ENCODE results near the gene NCKAP5.

The NCKAP5 gene

DNA sequence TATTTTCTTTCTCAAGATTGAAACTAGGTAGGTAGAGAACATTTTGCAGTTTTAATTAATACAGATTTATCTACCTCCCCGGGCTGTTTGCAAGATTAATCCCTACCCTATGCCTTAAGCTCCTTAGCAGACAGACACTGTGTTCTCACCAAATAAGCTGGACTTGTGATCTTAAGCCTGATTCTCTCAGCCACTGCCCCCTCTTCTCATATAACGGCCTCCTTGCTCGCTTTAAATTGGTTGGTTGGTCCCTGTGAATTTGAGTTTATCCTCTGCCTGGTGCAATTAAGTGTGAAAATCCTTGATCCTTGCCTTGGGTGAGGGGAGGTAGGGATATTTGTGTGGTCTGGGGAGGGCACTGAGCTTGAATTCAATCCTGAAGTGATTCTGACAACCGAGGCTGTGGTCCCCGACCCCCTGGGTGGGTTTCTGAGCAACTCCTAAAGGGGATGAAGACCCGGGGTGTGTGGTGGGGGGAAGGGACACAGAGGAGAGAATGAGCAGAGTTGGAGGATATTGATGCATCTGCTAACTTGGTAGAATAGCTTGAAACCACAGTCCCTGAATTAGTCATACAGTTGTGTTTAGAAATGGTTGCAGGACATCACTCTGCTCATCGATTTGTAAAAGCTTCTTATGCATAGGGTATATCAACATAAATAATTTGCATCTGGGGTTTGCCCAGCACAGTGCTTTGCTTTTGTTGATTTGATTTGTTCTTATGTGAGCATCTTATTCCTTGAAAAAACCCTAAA, 36.9 kb upstream of the NCKAP5 start:
- in situ Hi-C loops (cut with MboI; ENCODE audit: low pct_unique_long_range_greater_than_20kb, low sequenced_read_pairs, unreplicated experiment), result no loop called here
- DNase-seq (ENCODE audit: low spot score), result no peak
- TF ChIP-seq, protein P1, sequence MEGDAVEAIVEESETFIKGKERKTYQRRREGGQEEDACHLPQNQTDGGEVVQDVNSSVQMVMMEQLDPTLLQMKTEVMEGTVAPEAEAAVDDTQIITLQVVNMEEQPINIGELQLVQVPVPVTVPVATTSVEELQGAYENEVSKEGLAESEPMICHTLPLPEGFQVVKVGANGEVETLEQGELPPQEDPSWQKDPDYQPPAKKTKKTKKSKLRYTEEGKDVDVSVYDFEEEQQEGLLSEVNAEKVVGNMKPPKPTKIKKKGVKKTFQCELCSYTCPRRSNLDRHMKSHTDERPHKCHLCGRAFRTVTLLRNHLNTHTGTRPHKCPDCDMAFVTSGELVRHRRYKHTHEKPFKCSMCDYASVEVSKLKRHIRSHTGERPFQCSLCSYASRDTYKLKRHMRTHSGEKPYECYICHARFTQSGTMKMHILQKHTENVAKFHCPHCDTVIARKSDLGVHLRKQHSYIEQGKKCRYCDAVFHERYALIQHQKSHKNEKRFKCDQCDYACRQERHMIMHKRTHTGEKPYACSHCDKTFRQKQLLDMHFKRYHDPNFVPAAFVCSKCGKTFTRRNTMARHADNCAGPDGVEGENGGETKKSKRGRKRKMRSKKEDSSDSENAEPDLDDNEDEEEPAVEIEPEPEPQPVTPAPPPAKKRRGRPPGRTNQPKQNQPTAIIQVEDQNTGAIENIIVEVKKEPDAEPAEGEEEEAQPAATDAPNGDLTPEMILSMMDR (IDR thresholded peaks at IDR 0.05; ENCODE audit: extremely low read depth, insufficient read depth, missing control alignments), result no peak

DNA sequence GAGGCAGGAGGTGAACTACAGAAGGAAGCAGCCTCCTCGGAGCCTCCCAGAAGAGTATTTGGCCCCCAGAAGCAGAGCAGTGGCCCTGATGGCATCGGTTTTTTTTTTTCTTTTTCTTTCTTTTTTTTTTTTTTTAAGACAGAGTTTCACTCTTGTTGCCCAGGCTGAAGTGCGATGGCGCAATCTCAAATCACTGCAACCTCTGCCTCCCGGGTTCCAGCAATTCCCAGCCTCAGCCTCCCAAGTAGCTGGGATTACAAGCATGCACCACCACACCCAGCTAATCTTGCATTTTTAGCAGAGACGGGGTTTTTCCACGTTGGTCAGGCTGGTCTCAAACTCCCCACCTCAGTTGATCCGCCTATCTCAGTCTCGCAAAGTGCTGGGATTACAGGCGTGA, 34.8 kb upstream of the NCKAP5 start:
- no peak for DNase-seq (ENCODE audit: low spot score)
- TF ChIP-seq, protein P1 (IDR thresholded peaks at IDR 0.05; ENCODE audit: extremely low read depth, insufficient read depth, missing control alignments), result no peak
- in situ Hi-C loops (cut with MboI; ENCODE audit: low pct_unique_long_range_greater_than_20kb, low sequenced_read_pairs, unreplicated experiment), result no loop called here

DNA sequence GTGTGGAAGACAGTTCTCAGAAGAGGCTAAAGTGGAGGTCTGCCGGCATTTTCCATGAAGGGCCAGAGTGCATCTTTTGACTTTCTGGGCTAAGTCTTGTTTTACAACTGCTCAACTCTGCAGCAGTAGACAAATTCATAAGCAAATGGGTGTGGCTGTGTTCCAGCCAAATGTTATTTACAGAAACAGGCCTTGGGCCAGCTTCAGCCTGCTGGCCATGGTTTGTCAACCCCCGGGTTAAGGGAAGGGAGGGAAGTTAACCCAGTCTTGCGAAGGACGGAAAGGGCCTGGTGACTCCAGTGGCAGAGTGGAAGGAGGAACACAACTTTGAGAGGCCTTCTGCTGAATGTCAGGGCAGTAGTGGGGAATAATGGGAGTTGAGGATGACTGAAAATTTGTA, 34.3 kb upstream of the NCKAP5 start:
- DNase-seq (ENCODE audit: low spot score), result no peak
- TF ChIP-seq, protein P1 (IDR thresholded peaks at IDR 0.05; ENCODE audit: extremely low read depth, insufficient read depth, missing control alignments), result no peak
- in situ Hi-C loops (cut with MboI; ENCODE audit: low pct_unique_long_range_greater_than_20kb, low sequenced_read_pairs, unreplicated experiment), result no loop called here

DNA sequence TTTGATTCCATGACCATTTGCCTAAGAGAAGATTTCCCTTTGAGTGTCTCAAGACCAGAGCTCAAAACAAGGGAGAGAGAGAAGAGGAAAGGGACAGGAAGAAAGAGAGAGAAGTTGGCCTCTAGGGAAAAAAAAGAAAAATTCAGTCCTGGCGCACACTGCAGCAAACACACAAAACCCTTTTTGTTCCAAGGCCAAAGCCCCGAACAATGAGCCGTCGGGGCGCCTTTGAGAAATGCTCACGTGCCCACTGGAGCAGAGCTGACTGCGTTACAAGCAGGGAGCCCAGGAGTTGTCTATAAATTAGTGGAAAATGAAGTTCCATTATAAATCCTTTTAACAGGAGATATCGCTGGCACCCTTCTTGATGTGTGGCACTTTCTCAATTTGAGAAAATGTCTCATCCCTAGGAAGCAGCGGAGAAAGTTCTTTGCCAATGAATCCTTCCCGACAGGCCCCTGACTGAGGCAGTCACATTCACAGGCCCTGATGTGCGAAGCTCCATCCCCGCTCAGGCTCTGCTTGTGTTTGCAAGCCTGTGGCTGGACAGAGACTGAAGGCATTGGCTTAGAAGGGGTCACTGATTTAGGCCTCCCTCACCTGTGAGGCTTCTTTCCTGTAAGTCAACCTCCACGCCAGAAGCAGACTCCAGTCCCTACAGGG, 32.1 kb upstream of the NCKAP5 start:
- in situ Hi-C loops (cut with MboI; ENCODE audit: low pct_unique_long_range_greater_than_20kb, low sequenced_read_pairs, unreplicated experiment), result no loop called here
- no peak for DNase-seq (ENCODE audit: low spot score)
- TF ChIP-seq, protein P1 (IDR thresholded peaks at IDR 0.05; ENCODE audit: extremely low read depth, insufficient read depth, missing control alignments), result no peak

DNA sequence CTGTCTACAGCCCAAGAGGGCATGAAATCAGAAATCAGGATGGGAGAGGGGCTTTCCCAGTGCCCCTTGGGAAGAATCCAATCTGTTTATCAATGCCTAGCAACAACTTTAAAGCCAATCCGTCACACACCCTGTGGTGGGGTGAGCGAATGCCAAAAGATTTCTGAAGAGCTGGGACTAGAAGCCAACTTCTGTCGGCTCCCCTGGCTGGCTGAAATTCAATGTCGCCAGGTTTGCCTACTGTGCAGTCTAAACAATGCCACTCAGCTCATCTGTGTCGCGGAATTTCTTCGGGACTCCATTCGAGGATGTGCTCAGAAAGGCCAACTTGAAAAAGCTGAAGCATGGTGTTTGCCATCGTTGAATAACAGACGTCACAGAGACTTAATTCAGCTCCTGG, 31.5 kb upstream of the NCKAP5 start:
- DNase-seq (ENCODE audit: low spot score), result no peak
- in situ Hi-C loops (cut with MboI; ENCODE audit: low pct_unique_long_range_greater_than_20kb, low sequenced_read_pairs, unreplicated experiment), result no loop called here
- TF ChIP-seq, protein P1 (IDR thresholded peaks at IDR 0.05; ENCODE audit: extremely low read depth, insufficient read depth, missing control alignments), result no peak

DNA sequence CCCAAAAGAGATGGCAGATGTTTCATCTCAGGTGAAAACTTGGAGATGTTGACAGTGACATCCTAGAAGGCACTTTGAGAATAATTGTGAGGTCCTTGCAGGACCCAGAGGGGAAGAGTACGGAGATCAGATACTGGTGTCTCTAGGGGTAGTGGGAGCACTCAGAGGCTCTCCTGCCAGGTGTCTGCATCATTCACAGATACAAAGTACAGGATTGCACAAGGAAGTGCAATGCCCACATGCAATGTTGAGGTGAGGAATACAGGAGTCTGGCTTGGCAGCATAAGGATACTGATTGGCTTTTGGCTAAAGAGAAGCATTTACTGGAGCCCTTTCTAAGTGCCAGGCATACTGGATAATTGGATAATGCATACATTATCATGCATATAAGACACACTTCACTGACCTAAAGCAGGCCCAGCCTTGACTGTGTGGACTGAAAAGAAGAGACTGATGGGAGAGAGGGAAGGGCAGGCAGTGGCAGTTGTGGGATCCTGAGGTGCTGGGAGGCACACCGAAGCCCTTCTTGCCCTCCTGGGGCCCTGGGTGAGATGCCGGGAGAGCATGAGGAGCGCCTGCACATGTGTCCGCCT, 31.0 kb upstream of the NCKAP5 start:
- no peak for DNase-seq (ENCODE audit: low spot score)
- in situ Hi-C loops (cut with MboI; ENCODE audit: low pct_unique_long_range_greater_than_20kb, low sequenced_read_pairs, unreplicated experiment), result no loop called here
- TF ChIP-seq, protein P1 (IDR thresholded peaks at IDR 0.05; ENCODE audit: extremely low read depth, insufficient read depth, missing control alignments), result no peak
